Neural progenitor cell (in vitro differentiated cells): ENCODE results near the gene AFF1.

Experiments used
- CTCF ChIP-seq: fragments of 200-600 bp; sonication (generic); IDR thresholded peaks from 2 replicates; pipeline ENCODE4 v1.5.1; 2017; ENCODE audit warnings: antibody characterized with exemption, mild to moderate bottlenecking
- EZH2 ChIP-seq: fragments of 200-600 bp; sonication (generic); IDR thresholded peaks from 2 replicates; pipeline ENCODE4 v1.6.1; 2017; ENCODE audit warnings: antibody characterized with exemption, mild to moderate bottlenecking, moderate library complexity

DNA sequence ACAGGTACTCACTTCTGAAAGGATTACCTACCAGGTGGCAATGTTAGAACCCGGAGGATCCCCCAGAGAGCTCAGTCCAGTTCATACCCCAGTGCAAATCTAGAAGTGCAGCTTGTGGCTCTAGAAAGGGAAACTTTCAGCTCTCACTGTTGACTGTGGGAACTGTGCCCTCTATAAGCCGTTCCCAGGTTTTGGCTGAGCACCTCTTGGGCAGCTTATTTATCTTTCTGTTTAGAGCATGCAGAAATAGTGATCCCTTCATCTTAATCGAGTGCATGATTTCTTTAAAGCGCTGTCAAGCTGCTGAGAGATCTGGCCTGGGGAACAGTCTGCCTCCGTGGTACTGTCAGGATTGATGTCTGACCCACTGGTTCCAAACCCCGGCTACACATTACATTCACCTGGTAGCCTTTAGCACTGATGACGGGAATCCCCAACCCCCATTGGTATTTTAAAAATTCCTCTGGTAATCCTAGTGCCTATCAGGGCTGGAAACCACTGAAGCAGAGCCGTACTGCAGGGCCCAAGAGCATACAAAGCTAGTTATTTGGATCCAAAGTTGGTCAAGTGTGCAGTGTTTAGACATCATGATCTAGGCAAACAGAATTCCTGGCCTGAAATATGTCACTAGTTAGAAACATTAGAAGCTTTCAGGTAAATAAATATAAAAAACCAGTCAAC is 182.4 kb downstream of the AFF1 start:
- no peak for TF ChIP-seq CTCF
- no peak for TF ChIP-seq EZH2
